Thyroid gland (tissue), 4 donors: ENCODE data around the gene CHST11.

ENCODE experiments used
- CTCF ChIP-seq, 6 experiments: fragments of 200-600 bp in 3 of 6; fragments of 450-650 bp in 3 of 6; sonication (generic) in 3 of 6; IDR thresholded peaks; one replicate each; pipeline ENCODE4 v1.5.1; 2016 to 2019; ENCODE audit warnings: antibody characterized with exemption in 6 of 6, mild to moderate bottlenecking in 2 of 6, inconsistent platforms in 1 of 6, moderate library complexity in 1 of 6
- POLR2A ChIP-seq, 2 donors: fragments of 450-650 bp; IDR thresholded peaks; one replicate each; pipeline ENCODE4 v1.6.1; 2017; ENCODE audit warnings: antibody characterized with exemption in 2 of 2, mild to moderate bottlenecking in 2 of 2, moderate library complexity in 1 of 2

GRCh38 chr12:104716172-104716571 is 259.4 kb downstream of the CHST11 start:
- no peak for TF ChIP-seq CTCF (IDR thresholded peaks at IDR 0.05)
- TF ChIP-seq POLR2A (IDR thresholded peaks at IDR 0.05) = no peak
